Iris pigment epithelial cell (primary cell): ENCODE results near the gene SMYD3.
"Not testable (repeated sequence)": the region's sequence is repeated elsewhere in the genome, so short reads cannot be mapped to it uniquely, and the experiment has no call there.

Source experiments
- DNase-seq: peaks from one replicate; pipeline ENCODE4 v3.0.0-alpha.2; 2011; ENCODE audit warnings: low read depth

The SMYD3 gene

DNA sequence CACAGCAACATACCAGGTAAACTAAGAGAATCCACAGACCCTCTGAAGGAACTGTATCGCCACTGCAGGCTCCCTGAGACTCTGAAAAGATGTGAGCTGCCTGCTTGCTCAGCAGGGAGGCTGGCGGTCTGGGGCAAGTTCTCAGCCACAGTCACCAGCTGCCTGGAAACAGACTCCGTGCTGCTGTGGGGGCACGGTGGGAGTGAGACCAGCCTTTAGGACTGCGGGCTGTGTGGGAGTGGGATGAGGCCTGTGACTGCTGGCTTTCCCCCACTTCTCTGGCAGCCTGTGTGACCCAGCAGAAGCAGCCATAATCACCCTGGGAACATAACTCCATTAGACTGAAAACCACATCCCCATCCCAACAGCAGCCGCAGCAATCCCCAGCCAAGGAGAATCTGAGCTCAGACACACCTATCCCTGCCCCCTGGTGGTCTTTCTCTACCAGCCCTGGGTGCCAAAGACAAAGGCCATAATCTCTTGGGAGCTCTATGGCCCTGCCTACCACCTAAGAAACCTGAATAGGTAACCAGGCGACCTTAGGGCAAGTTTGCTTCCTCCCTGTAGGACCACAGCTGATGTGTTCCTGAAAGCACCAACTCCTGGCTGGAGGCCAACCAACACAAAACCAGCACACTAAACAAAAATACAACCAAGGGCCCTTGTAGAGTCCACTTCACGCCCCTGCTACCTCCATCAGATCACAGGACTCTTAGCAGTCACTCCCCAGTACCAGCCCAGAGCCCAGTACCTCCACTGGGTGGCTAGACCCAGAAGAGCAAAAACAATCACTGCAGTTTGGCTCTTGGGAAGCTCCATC is 151.5 kb downstream of the SMYD3 start:
- no peak for DNase-seq

- no peak for DNase-seq
Measured at GRCh38 chr1:246351721-246352120, 155.4 kb downstream of the SMYD3 start.

GRCh38 chr1:246350745-246351144 is 156.3 kb downstream of the SMYD3 start:
- no peak for DNase-seq

DNA sequence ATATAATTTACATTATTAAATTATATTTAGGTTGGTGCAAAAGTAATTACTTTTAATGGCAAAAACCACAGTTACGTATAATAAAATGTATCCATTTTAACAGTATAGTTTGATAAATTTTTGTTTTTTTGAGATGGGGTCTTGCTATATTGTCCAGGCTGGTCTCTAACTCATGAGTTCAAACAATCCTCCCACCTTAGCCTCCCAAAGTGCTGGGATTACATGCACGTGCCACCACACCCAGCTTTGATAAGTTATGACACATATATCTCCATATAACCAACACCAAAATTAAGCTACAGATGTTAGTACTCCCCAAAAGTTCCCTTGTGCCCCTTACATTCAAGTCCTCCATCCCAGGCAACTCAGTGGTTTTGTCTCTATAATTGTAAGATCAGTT is 163.1 kb downstream of the SMYD3 start:
- DNase-seq = no peak

- no peak for DNase-seq
Measured at GRCh38 chr1:246343251-246343650, 163.8 kb downstream of the SMYD3 start.

- DNase-seq = no peak
Measured at GRCh38 chr1:246338546-246338945, 168.5 kb downstream of the SMYD3 start.

DNA sequence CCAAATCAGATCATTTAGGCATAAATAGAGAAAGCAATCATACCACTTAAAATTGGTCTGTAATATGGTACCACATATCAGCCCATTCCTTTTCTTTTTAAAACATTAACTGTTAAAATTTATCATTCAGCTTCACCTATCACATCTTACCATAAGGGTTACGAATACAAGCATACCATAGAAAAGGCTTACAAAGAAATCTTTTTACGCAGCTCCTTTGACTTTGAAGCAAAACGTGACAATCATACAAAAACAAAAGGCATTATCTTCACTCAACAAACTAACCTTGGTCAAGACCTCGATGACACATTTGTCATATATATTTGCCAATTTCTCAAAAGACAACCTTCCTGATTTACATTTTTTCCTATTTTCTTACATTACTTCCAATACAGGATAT is 169.0 kb downstream of the SMYD3 start:
- DNase-seq = no peak

DNA sequence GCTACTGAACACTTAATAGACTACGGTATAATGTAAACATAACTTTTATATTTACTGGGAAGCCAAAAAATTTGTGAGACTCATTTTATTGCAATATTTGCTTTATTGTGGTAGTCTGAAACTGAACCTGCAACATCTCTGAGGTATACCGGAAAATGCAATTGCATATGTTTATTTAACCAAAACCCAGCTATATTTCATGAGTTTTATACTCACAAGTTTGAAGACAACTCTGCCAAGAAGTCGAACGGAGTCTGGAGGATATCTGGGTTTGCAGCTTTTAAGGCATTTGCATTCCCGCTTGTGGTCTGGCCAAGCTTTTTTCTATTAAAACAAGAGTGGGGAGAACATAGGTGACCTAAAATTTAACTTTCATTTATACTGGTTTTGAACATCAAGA is 171.9 kb downstream of the SMYD3 start:
- no peak for DNase-seq

- no peak for DNase-seq
Measured at GRCh38 chr1:246333855-246334254, 173.2 kb downstream of the SMYD3 start.

GRCh38 chr1:246332078-246332477 is 175.0 kb downstream of the SMYD3 start:
- peak; percentile 34 for DNase-seq

- no peak for DNase-seq
Measured at GRCh38 chr1:246329900-246330299, 177.2 kb downstream of the SMYD3 start.

DNA sequence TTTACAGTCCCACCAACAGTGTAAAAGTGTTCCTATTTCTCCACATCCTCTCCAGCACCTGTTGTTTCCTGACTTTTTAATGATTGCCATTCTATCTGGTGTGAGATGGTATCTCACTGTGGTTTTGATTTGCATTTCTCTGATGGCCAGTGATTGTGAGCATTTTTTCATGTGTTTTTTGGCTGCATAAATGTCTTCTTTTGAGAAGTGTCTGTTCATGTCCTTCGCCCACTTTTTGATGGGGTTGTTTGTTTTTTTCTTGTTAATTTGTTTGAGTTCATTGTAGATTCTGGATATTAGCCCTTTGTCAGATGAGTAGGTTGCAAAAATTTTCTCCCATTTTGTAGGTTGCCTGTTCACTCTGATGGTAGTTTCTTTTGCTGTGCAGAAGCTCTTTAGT is 177.8 kb downstream of the SMYD3 start:
- DNase-seq = not testable (repeated sequence)

DNA sequence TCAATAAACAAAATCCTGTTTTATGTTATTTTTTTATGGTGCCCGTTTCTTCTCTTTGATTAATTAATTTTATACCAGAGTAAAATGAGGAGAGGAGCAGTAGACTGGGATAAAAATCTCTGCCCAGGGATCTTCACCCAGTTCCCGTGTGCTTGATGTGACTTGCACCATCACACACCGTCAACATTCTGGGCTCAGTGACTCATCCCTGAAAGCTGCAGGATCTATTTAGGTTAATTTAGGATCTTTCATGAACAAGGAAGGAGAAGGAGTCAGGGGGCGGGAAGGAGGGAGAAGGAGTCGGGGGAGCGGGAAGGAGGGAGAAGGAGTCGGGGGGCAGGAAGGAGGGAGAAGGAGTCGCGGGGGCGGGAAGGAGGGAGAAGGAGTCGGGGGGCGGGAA is 182.4 kb downstream of the SMYD3 start:
- peak; percentile 58 for DNase-seq

GRCh38 chr1:246324033-246324432 is 183.0 kb downstream of the SMYD3 start:
- not testable (repeated sequence) for DNase-seq

DNA sequence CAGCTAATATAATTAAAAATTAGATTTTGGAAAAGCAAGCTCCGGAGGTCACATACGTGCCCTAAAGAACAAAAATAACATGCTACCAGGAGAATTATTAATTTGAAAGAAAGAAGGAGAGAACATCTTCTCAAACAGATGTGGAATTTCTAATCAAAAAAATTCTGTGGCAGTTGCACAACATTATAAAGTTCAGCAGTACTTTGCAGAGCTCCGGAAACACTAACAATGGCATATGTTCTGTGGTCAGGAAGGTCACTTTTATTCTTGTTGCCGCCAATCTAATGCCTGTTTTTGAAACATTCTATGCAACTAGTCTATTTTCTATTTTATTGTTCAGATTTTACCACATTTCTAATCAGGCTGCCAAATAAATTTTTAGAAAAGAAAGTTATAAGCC is 186.8 kb downstream of the SMYD3 start:
- peak; percentile 39 for DNase-seq

- no peak for DNase-seq
Measured at GRCh38 chr1:246319083-246319714, 187.9 kb downstream of the SMYD3 start.

DNA sequence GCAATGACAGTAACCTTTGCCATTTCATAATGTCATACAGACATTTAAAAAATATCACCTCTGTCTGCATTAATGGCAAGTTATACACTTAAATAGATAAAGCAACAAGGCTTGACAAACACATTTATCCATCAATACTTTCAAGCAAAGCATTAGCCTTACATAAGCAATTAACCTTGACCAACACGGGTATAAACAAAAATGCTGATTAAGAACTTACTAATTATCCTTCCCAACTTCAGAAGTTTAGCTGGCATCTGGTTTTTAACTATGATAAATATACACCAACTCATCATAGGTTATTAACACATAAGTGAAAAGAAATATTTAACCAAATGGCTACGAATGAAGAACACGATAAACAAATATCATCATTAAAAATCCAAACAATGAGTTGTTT is 188.5 kb downstream of the SMYD3 start:
- no peak for DNase-seq

DNA sequence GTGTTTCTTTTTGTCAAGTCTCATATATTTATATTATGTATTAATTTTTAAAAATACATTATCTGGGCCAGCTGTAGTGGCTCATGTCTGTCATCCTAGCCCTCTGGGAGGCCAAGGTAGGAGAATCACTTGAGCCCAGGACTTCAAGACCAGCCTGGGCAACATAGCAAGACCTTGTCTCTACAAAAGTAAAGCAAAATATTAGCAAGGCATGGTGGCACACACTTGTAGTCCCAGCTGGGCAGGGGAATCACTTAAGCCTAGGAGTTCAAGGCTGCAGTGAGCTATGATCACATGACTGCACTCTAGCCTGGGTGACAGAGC is 189.1 kb downstream of the SMYD3 start:
- no peak for DNase-seq

- peak; percentile 53 for DNase-seq
Measured at GRCh38 chr1:246317332-246318035, 189.6 kb downstream of the SMYD3 start.

DNA sequence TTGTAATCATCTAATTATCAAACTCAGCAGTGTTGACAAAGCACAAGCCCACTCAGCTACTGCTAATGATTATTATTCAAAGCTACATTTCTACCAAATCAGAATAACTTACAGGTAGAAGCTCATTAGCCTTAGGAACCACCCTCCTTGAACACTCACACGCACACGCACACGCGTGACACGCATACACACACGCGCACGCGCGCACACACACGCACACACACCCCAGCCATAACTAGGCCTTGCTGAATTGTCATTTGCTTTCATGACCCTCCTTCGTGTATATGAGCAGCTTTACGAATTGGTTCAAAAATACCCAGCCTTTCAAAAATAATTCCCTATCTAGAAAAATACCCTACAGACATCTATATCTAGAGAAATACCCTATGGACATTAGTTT is 195.6 kb downstream of the SMYD3 start:
- DNase-seq = no peak

DNA sequence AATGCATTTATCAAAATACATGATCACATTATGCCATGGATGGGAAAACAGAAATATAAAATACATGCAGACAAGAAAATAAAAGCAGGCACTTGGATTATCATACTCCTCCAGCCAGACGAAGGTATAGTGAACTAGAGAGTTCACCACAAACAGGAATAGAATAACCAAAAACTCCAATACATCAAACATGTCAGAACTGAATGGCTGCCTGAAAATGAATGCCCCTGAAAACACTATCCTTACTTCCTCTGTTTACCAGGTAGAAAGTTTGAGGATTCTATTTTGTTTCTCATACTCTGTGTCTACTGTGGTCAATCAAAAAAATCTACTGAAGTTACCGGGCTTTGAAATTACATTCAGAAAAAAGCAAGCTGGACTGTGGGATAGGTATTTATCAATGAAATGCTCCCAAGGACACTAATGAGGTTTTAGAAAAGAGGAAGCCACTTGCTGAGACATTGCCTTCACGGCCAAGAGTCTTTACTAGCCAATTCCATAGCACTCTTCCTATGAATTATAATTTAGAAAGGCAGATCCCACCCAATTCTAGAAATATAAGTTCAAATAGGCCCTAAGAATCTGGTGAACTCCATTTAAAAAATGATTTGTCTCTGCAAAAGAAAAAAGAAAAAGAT is 197.7 kb downstream of the SMYD3 start:
- DNase-seq = no peak

DNA sequence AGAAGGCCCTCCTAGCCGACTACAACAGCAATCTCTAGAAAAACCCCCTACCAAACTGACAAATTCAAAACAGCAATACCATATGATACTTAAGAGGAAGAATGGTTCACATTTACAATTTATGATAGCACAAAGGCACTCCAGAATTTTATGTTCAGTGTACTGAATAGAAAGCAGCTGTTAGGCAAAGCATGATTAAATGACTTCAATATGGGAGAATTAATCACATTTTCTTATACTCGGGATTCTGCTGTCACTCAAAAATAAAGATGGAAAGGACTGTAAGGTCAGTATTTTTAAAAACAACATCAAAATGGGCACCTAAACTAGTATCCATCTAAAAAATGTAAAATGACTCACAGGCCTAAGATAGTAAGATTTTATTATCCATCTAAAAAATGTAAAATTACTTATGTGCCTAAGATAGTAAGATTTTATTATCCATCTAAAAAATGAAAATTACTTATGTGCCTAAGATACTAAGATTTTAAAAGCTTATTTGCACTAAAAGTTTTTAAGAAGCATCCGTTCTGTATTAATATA is 198.5 kb downstream of the SMYD3 start:
- no peak for DNase-seq
